ENCODE results near the gene EIF2D. TPM values are rescaled to one million over a fixed set of nuclear protein-coding genes. Genes with fewer than 3 reads are reported as not detected.
"Not testable (repeated sequence)": the region's sequence is repeated elsewhere in the genome, so short reads cannot be mapped to it uniquely, and the experiment has no call there.

The EIF2D gene
- total and polyA plus RNA-seq, 2 experiments from 2014 or later, result 45.7 to 67.2 TPM

DNA sequence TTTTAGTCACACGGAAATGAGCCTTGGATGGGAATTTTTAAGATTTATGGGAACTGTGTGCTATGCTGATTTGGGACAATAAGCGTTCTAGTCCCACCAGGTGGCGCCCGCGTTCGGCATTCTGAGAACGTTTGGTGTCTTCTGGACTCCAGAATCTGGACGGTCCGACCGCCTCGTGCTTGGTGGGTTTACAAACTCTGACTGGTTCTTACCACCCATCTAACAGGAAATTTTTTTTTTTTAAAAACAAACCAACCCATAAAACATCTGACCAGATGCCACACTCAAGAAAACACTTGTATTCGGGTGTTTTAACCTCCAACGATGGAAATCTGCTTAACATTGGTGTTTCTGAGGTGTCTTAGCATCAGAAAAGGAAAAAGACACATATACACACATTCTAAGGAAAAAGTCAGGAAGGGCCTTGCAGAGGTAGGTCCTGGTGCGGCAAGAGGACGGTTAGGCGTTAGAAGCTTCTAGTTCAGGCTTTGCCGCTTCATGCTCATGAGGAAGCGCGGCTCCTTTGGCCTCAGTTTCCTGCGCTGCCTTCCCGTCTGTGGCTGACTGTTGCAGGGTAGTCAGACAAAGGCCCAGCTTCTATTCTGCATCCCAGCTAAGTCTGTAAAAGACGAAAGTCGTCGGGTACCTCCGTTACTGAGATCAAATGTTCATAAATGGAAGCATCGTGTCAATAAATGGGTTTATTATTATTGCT is 22.3 kb upstream of the EIF2D start:
- TF ChIP-seq, protein P1, sequence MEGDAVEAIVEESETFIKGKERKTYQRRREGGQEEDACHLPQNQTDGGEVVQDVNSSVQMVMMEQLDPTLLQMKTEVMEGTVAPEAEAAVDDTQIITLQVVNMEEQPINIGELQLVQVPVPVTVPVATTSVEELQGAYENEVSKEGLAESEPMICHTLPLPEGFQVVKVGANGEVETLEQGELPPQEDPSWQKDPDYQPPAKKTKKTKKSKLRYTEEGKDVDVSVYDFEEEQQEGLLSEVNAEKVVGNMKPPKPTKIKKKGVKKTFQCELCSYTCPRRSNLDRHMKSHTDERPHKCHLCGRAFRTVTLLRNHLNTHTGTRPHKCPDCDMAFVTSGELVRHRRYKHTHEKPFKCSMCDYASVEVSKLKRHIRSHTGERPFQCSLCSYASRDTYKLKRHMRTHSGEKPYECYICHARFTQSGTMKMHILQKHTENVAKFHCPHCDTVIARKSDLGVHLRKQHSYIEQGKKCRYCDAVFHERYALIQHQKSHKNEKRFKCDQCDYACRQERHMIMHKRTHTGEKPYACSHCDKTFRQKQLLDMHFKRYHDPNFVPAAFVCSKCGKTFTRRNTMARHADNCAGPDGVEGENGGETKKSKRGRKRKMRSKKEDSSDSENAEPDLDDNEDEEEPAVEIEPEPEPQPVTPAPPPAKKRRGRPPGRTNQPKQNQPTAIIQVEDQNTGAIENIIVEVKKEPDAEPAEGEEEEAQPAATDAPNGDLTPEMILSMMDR (IDR thresholded peaks at IDR 0.05; ENCODE audit: low read depth, low read length), result peak; percentile 83
- peak overlapping the region; percentile 79 for H3K27ac ChIP-seq
- peaks cover 25% of the 10 kb centered on the region for H3K4me1 ChIP-seq (ENCODE audit: low read depth)
- peak overlapping the region; percentile 90 for H3K4me3 ChIP-seq
- H3K36me3 ChIP-seq, result no peaks in the 10 kb centered on the region
- DNase-seq (ENCODE audit: low read depth in 1 of 2, low spot score in 1 of 2), result peak; percentile 92 to 97
- peaks cover 1% of the 10 kb centered on the region for H3K27me3 ChIP-seq
- H3K9me3 ChIP-seq (ENCODE audit: low read depth), result no peaks in the 10 kb centered on the region

DNA sequence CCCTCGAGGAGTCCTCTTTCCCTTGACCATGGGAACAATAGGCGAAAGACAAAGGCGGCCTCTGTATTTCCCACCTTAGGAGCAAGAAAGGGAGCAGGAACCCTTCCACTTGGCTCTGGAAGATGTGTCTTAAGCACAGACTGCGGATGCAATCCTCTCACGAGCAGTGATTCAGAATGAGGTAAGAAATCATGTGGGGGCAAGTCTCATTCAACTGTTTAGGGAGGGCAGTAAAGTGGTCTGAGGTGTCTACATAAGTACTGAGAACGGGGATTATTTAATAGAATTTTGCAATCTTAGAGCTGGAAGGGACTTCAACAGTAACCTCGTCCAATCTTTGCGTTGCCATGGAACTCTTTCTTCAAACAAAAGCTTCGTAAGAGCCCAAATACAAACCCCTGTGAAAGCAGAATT is 21.4 kb upstream of the EIF2D start:
- no peaks in the 10 kb centered on the region for H3K36me3 ChIP-seq
- H3K27ac ChIP-seq, result no peak overlapping the region
- peaks cover 3% of the 10 kb centered on the region for H3K27me3 ChIP-seq
- peak in 1 of 2 donors; percentile 93 for DNase-seq (ENCODE audit: low read depth in 1 of 2, low spot score in 1 of 2)
- no peak overlapping the region for H3K4me3 ChIP-seq
- TF ChIP-seq, protein P1 (IDR thresholded peaks at IDR 0.05; ENCODE audit: low read depth, low read length), result no peak
- no peaks in the 10 kb centered on the region for H3K9me3 ChIP-seq (ENCODE audit: low read depth)
- H3K4me1 ChIP-seq (ENCODE audit: low read depth), result peaks cover 25% of the 10 kb centered on the region

DNA sequence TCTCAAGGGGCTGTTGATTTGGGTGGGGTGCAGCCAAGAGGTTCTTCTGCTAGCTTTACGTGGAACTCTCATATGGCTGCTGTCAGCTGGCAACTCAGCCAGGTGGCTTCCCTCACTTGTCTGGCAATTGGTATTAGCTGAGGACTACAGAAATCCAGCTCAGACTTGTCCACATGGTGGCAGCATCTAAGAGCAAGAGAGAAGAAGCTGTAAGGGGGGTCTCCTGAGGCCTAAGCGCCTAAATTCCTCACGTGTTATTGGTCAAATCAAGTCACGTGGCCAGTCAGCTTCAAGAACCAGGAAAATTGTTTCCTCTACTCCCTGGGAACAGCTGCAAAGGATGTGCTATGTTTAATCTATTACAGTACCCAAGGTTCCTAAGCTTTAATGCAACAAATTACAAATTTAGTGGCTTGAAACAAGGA is 18.8 kb upstream of the EIF2D start:
- TF ChIP-seq, protein P1 (IDR thresholded peaks at IDR 0.05; ENCODE audit: low read depth, low read length), result peak; percentile 70
- H3K4me3 ChIP-seq, result no peak overlapping the region
- no peaks in the 10 kb centered on the region for H3K9me3 ChIP-seq (ENCODE audit: low read depth)
- H3K36me3 ChIP-seq, result no peaks in the 10 kb centered on the region
- peaks cover 11% of the 10 kb centered on the region for H3K4me1 ChIP-seq (ENCODE audit: low read depth)
- peaks cover 3% of the 10 kb centered on the region for H3K27me3 ChIP-seq
- no peak overlapping the region for H3K27ac ChIP-seq
- DNase-seq (ENCODE audit: low read depth in 1 of 2, low spot score in 1 of 2), result peak; percentile 86 to 96

DNA sequence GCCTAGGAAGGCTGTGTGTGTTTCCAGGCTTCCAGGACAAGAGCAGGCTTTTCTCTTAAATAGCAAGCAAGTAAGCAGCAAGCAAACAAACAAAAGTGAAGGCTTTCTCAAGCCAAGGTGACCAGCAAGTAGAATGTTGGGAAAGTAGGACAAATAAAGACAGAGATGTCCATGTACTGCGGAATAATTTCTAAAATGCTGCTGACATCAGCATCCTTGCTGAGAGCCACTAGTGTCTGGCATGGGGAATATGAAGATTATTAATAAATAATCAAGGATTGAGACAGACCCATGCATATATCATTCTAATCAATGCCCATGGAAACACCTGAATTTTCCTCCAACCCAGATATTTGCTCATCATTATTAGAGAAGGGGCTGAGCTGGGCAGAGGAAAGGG is 16.7 kb upstream of the EIF2D start:
- H3K27ac ChIP-seq, result no peak overlapping the region
- H3K4me1 ChIP-seq (ENCODE audit: low read depth), result peaks cover under 1% of the 10 kb centered on the region
- H3K9me3 ChIP-seq (ENCODE audit: low read depth), result no peaks in the 10 kb centered on the region
- no peaks in the 10 kb centered on the region for H3K36me3 ChIP-seq
- H3K4me3 ChIP-seq, result no peak overlapping the region
- TF ChIP-seq, protein P1 (IDR thresholded peaks at IDR 0.05; ENCODE audit: low read depth, low read length), result no peak
- peaks cover 3% of the 10 kb centered on the region for H3K27me3 ChIP-seq
- no peak for DNase-seq (ENCODE audit: low read depth in 1 of 2, low spot score in 1 of 2)

DNA sequence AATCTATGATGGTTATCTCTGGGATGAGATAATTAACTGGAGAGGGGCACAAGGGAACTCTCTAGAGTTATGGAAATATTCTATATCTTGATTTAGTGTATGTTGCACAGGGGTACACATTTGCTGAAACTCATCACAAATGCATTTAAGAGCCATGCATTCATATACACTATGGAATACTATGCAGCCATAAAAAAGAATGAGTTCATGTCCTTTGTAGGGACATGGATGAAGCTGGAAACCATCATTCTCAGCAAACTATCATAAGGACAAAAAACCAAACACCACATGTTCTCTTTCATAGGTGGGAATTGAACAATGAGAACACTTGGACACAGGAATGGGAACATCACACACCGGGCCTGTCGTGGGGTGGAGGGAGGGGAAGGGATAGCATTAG is 14.1 kb upstream of the EIF2D start:
- H3K9me3 ChIP-seq (ENCODE audit: low read depth); H3K36me3 ChIP-seq; H3K4me1 ChIP-seq (ENCODE audit: low read depth); H3K27me3 ChIP-seq; H3K27ac ChIP-seq; H3K4me3 ChIP-seq; DNase-seq (ENCODE audit: low read depth in 1 of 2, low spot score in 1 of 2): not testable (repeated sequence)

DNA sequence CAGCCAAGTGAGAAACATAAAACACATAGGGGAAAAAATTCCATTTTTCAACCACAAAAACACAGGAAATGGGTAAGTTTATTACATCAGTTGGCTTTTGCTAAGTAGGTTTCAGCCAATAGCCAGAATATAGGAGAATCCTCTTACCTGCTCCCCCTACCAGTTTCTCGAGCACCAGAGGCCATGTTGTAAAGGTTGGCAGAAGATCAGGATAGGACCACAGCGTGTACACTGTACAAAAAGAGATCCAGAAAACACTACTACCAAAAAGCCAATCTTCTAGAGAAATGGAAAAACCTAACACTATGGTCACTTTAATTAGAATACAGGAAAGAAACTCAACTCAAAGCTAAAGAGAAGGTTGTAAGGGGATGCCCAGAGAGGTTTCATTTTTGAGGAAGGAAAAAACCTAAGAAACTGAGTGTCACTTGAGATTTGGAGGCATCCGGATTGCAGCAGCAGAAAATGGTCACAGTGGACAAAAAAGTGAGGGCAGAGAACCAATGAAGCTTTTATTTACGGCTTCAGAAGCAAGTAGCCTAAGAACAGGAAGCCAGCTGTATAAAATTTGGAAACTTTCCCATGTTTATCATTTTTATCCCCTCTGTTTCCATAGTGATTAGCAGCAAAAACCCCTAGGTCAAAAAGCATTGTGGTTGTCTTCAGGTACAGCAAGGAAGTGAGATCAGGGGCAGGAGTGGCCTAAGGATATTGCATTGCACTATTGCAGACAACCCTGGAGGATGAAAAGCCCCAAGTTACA is 2.9 kb downstream of the EIF2D start:
- Histone ChIP-seq H3K4me1 (ENCODE audit: low read depth) (no peaks in the 10 kb centered on the region), H3K36me3 (no peaks in the 10 kb centered on the region), H3K27ac (no peak overlapping the region), H3K4me3 (no peak overlapping the region), H3K9me3 (ENCODE audit: low read depth) (no peaks in the 10 kb centered on the region), H3K27me3 (no peaks in the 10 kb centered on the region)
- TF ChIP-seq, protein P1 (IDR thresholded peaks at IDR 0.05; ENCODE audit: low read depth, low read length), result no peak
- peak in 1 of 2 donors; percentile 19 for DNase-seq (ENCODE audit: low read depth in 1 of 2, low spot score in 1 of 2)

Measured in cardiac muscle cell (in vitro differentiated cells and primary cell).